ENCODE results near the gene TLR2. TPM values are rescaled to one million over a fixed set of nuclear protein-coding genes. Genes with fewer than 3 reads are reported as not detected.

TLR2 gene
- total RNA-seq, 1 experiment from 2014 or later: 0.35 TPM

DNA sequence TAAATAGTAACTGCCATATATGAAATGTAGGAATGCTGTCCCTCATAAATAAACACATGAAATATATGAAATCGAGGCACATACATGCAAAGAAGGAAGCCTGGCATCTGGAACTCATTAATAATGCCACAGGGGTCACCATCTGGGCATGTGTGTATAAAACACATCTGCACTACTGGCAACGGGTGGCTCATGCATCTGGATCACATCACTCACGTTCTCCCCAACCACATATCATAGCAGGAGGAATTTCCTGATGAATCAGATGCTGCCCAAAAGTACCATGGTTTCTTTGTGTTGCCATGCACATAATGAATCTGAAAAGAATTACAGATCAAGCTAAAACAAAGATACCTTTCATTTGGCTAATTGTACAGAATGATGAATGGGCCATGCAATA lies 47.2 kb downstream of the TLR2 start:
- no peaks in the 10 kb centered on the region for H3K36me3 ChIP-seq (replicated peaks; ENCODE audit: control insufficient read depth, insufficient read depth, low read length)
- no peak overlapping the region for H3K4me3 ChIP-seq (ENCODE audit: insufficient read depth, low read depth, low read length)
- H3K27me3 ChIP-seq (ENCODE audit: control insufficient read depth, insufficient read depth, low read length): no peaks in the 10 kb centered on the region
- DNase-seq: no peak

DNA sequence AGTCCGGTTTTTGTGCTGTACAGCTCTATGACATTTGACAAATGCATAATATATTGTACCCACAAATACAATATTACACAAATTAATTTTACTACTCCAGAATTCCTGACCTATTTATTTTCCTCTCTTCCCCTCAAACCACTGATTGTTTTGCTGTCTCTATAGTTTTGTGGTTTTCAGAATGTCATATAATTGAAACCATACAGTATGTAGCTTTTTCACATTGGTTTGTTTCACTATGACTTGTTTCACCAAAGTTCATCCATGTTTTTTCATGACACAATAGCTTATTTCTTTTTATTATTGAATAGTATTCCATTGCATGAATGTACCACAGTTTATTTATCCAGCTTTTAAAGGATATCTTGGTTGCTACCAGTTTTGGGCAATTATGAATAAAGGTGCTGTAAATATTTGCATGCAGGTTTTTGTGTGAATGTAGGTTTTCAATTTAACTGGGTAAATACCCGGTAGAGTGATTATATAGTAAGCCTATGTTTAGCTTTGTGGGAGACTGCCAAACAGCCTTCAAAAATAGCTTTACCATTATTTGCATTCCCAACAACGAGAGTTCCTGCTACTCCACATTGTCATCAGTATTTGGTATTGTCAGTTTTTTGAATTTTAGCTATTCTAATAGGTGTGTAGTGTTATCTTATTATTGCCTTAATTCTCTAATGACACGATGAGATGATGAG lies 49.8 kb downstream of the TLR2 start:
- Histone ChIP-seq H3K27me3 (ENCODE audit: control insufficient read depth, insufficient read depth, low read length) (no peaks in the 10 kb centered on the region), H3K4me3 (ENCODE audit: insufficient read depth, low read depth, low read length) (no peak overlapping the region), H3K36me3 (replicated peaks; ENCODE audit: control insufficient read depth, insufficient read depth, low read length) (no peaks in the 10 kb centered on the region)
- DNase-seq: no peak

DNA sequence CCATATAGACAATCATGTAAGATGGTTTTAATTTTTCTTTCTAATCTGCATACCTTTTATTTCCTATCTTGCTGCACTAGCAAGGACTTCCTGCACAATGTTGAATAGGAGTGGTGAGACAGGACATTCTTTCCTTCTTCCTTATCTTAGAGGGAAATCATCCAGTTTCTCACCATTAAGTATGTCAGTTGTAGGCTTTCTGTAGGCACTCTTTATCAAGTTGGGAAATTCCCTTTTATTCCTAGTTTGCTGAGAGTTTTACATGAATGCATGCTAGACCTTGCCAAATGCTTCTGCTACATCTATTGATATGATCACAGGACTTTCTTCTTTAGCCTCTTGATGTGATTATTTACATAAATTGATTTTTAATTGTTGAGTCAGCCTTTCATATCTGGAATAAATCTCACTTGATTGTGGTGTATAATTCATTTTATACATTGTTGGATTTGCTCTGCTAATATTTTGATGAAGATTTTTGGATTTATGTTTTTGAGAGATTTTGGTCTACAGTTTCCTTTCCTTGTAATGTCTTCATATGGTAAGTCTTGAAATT lies 51.9 kb downstream of the TLR2 start:
- Histone ChIP-seq H3K27me3 (ENCODE audit: control insufficient read depth, insufficient read depth, low read length) (no peaks in the 10 kb centered on the region), H3K4me3 (ENCODE audit: insufficient read depth, low read depth, low read length) (no peak overlapping the region), H3K36me3 (replicated peaks; ENCODE audit: control insufficient read depth, insufficient read depth, low read length) (no peaks in the 10 kb centered on the region)
- no peak for DNase-seq

DNA sequence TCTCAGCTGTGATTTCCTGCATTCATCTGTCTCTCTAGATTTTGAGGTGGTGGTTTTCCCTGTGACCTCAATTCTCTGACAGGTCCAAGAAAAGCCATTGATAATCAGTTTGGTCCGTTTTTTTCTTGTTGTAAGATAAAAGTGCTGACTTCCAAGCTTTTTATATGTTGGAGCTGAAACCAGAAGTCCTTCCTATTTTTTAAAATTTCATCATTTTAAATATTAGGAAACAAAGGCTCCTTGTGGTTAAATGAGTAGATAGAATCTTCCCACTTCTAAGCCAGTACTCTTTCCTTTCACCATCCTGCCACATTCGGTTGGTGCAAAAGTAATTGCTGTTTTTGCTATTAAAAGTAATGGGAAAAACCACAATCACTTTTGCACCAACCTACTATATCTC lies 57.5 kb downstream of the TLR2 start:
- Histone ChIP-seq H3K27me3 (ENCODE audit: control insufficient read depth, insufficient read depth, low read length) (no peaks in the 10 kb centered on the region), H3K4me3 (ENCODE audit: insufficient read depth, low read depth, low read length) (no peak overlapping the region), H3K36me3 (replicated peaks; ENCODE audit: control insufficient read depth, insufficient read depth, low read length) (no peaks in the 10 kb centered on the region)
- no peak for DNase-seq

DNA sequence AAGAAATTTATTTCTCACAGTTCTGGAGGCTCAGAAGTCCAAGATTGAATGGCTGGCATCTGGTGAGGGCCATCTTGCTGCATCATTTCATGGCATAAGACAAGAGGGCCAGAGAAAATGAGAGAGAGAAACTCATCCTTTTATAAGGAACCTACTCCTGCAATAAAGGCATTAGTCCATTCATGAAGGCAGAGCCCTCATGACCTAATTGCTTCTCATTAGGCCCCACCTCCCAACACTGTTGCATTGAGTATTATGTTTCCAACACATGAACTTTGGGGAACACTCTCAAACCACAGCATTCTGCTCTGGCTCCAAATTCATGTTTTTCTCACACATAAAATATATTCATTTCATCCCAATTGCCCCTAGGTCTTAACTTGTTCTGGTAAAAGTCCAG lies 61.6 kb downstream of the TLR2 start:
- Histone ChIP-seq H3K27me3 (ENCODE audit: control insufficient read depth, insufficient read depth, low read length) (no peaks in the 10 kb centered on the region), H3K36me3 (replicated peaks; ENCODE audit: control insufficient read depth, insufficient read depth, low read length) (no peaks in the 10 kb centered on the region), H3K4me3 (ENCODE audit: insufficient read depth, low read depth, low read length) (no peak overlapping the region)
- no peak for DNase-seq

DNA sequence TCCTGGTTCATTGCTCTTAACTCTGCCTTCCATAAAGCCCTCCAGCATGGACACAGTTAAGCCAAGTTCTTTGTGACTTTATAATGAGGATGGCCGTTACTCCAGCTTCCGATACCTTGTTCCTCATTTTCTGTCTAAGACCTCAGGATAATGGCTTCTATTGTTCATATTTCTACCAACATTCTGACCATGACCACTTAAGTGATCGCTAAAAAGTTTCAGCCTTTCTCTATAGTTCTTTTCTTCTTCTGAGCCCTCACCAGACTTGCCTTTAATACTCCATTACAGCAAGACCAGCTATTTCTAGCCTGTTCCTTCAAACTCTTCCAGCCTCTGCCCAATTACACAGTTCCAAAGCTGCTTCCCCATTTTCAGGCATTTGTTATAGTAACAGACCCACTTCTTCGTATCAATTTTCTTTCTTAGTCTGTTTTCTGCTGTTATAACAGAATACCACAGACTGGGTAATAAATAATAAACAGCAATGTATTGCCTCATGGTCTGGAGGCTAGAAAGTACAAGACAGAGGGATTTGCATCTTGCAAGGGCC lies 63.4 kb downstream of the TLR2 start:
- Histone ChIP-seq H3K4me3 (ENCODE audit: insufficient read depth, low read depth, low read length) (no peak overlapping the region), H3K36me3 (replicated peaks; ENCODE audit: control insufficient read depth, insufficient read depth, low read length) (no peaks in the 10 kb centered on the region), H3K27me3 (ENCODE audit: control insufficient read depth, insufficient read depth, low read length) (no peaks in the 10 kb centered on the region)
- DNase-seq: no peak

DNA sequence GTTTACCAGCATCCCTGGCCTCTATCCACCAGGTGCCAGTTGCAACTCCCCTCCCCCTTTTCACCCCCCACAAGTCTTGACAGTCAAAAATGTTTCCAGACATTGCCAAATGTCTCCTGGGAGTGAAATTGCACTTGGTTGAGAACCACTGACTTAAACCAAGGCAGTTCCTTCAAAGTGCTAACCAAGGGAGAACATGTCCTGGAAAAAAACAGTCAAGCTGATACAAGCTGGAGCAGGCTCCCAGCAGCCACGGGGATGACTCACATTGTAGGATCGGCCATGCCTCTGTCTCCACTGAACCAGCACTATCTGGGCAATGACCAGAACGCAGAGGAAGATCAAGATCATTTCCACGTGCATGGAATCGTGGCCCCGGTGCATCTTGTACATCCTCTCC lies 64.3 kb downstream of the TLR2 start:
- DNase-seq: no peak
- H3K4me3 ChIP-seq (ENCODE audit: insufficient read depth, low read depth, low read length): no peak overlapping the region
- H3K27me3 ChIP-seq (ENCODE audit: control insufficient read depth, insufficient read depth, low read length): no peaks in the 10 kb centered on the region
- no peaks in the 10 kb centered on the region for H3K36me3 ChIP-seq (replicated peaks; ENCODE audit: control insufficient read depth, insufficient read depth, low read length)

DNA sequence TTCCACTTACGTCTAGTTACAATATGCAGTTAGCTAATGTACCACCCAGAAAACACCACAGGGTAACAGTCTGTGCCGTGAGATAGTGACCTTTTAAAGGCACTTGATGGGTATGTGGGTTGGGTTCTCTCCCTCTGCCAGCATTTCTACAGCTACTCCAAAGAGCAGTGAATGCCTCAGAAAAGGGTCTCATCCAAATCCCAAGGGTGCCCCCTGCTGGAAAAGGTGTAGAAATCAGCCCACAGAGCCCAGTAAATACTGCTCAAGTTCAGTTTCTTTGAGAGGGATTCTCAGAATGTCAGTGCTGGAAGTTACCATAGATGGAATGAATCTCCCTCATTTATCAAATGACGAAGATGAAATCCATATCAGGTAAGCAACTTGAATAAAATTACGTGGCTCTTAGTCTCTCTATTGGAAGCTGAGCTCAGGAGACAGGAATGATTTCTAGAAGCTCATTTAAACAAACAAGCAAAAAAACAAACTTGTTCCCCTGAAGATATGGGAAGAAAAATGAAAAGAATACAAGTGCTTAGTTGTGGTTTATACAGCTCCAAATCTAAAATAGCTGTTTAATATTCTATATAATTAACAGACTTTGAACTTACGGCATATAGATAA lies 66.2 kb downstream of the TLR2 start:
- Histone ChIP-seq H3K4me3 (ENCODE audit: insufficient read depth, low read depth, low read length) (no peak overlapping the region), H3K27me3 (ENCODE audit: control insufficient read depth, insufficient read depth, low read length) (no peaks in the 10 kb centered on the region), H3K36me3 (replicated peaks; ENCODE audit: control insufficient read depth, insufficient read depth, low read length) (no peaks in the 10 kb centered on the region)
- DNase-seq: peak; percentile 66

DNA sequence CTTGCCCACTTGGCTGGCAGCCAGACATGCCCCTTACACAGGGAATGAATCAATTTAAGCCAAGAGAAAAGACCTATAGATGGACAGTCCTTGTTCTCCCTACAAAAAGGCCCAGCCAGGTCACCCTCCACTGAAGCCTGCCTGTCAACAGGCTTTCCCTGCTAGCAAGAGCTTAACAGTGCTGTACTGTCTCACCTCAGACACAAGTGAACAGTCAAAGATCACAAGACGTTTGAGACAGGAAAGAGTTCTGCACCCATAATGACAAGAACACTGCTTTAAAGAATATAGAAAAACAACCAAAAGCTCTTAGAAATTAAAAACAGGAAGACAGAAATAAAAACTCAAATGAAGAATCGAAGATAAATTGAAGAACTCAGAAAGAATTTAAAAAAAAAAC lies 71.1 kb downstream of the TLR2 start:
- DNase-seq: no peak

More for the DNA sequence above, 71.1 kb downstream of the TLR2 start:
- Histone ChIP-seq H3K27me3 (ENCODE audit: control insufficient read depth, insufficient read depth, low read length) (peaks cover 4% of the 10 kb centered on the region), H3K4me3 (ENCODE audit: insufficient read depth, low read depth, low read length) (no peak overlapping the region), H3K36me3 (replicated peaks; ENCODE audit: control insufficient read depth, insufficient read depth, low read length) (no peaks in the 10 kb centered on the region)

Other genes starting within 250 kb of the TLR2 start
- gene TMEM131L, start 217.9 kb upstream of the TLR2 start, total RNA-seq (2014; rRNA removed; shearing (Covaris generic)): 19.6 and 25.5 TPM in 2 replicates
- 3.6 and 5.8 TPM in 2 replicates for gene RNF175, start 75.7 kb downstream of the TLR2 start, total RNA-seq (2014; rRNA removed; shearing (Covaris generic))
- gene SFRP2, start 104.8 kb downstream of the TLR2 start, total RNA-seq (2014; rRNA removed; shearing (Covaris generic)): 140 and 170 TPM in 2 replicates

Measured in H7 (cell line).